Neutrophil (primary cell): Measurements from ENCODE around the gene SOD1.

ENCODE experiments used
- H3K27ac ChIP-seq: fragments of 200-600 bp; sonication (generic); 2 replicates; pipeline ENCODE4 v1.5.1; 2016; ENCODE audit warnings: mild to moderate bottlenecking, moderate library complexity
- H3K27me3 ChIP-seq: fragments of 200-600 bp; sonication (generic); 2 replicates; pipeline ENCODE4 v1.6.0; 2016; ENCODE audit warnings: mild to moderate bottlenecking
- H3K36me3 ChIP-seq: fragments of 200-600 bp; sonication (generic); 2 replicates; pipeline ENCODE4 v1.5.1; 2017
- H3K4me1 ChIP-seq, 2 experiments: fragments of 200-600 bp in 1 of 2; sonication (generic) in 1 of 2; 1 replicate in 1 of 2; 2 replicates in 1 of 2; pipeline versions ENCODE4 v1.5.1 to v1.6.1; 2013 to 2016; ENCODE audit warnings: low read depth in 1 of 2, low read length in 1 of 2, mild to moderate bottlenecking in 1 of 2, moderate library complexity in 1 of 2; ENCODE audit not compliant: control insufficient read depth in 1 of 2, insufficient read depth in 1 of 2
- H3K4me3 ChIP-seq, 2 experiments: fragments of 200-600 bp in 1 of 2; sonication (generic) in 1 of 2; 1 replicate in 1 of 2; 2 replicates in 1 of 2; pipeline ENCODE4 v1.5.1; 2013 to 2016; ENCODE audit warnings: low read depth in 1 of 2, low read length in 1 of 2, mild to moderate bottlenecking in 1 of 2, moderate library complexity in 1 of 2
- H3K9me3 ChIP-seq: fragments of 200-600 bp; sonication (generic); 2 replicates; pipeline ENCODE4 v1.5.1; 2016
- TF ChIP-seq, protein P1 (sequence below): fragments of 200-600 bp; sonication (generic); IDR thresholded peaks from 2 replicates; pipeline ENCODE4 v1.5.1; 2016; ENCODE audit warnings: antibody characterized with exemption

The SOD1 gene

DNA sequence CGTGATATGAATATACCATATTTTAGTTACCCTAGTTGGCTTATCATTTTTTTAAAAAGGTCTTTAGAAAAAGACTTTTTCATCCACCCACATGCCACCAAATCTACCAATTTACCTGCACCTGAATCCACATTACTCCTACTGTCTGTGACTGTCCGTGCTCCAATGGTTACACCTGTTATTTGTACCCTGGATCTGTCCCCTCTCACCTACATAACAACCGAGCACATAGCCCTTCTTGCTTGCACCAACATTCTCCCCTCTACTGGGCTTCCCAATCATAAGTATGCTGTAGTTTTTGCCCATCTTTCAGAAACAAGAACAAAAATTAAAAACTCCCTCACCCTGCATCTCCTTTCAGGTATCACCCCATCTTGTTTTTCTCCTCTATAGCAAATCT is 17.6 kb downstream of the SOD1 start:
- Histone ChIP-seq H3K4me1 (peaks cover 0 to 5% of the 10 kb centered on the region in 2 experiments), H3K27me3 (no peaks in the 10 kb centered on the region), H3K36me3 (peaks cover 16% of the 10 kb centered on the region), H3K27ac (no peak overlapping the region), H3K9me3 (no peaks in the 10 kb centered on the region), H3K4me3 (no peak overlapping the region)
- TF ChIP-seq, protein P1, sequence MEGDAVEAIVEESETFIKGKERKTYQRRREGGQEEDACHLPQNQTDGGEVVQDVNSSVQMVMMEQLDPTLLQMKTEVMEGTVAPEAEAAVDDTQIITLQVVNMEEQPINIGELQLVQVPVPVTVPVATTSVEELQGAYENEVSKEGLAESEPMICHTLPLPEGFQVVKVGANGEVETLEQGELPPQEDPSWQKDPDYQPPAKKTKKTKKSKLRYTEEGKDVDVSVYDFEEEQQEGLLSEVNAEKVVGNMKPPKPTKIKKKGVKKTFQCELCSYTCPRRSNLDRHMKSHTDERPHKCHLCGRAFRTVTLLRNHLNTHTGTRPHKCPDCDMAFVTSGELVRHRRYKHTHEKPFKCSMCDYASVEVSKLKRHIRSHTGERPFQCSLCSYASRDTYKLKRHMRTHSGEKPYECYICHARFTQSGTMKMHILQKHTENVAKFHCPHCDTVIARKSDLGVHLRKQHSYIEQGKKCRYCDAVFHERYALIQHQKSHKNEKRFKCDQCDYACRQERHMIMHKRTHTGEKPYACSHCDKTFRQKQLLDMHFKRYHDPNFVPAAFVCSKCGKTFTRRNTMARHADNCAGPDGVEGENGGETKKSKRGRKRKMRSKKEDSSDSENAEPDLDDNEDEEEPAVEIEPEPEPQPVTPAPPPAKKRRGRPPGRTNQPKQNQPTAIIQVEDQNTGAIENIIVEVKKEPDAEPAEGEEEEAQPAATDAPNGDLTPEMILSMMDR = no peak

DNA sequence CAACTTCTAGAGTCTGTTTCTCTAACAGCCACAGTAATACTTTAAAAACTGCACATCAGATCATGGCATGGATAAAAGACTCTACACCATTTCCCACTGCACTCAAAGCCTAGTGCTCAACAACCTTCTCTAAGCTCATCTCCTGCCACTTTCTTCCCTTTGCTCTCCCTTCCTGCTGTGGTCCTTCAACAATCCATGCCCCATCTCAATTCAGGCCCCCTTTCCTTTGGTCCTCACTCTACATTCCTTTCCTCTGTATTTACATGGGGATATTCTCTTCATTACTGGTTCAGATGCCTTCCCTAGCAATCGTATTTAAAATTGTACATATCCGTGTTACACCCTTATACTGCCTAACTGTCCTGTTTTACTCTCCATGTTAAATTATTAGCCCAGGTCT is 19.0 kb downstream of the SOD1 start:
- Histone ChIP-seq H3K27ac (no peak overlapping the region), H3K36me3 (peaks cover 30% of the 10 kb centered on the region), H3K4me3 (no peak overlapping the region), H3K27me3 (no peaks in the 10 kb centered on the region), H3K9me3 (no peaks in the 10 kb centered on the region), H3K4me1 (peaks cover 0 to 2% of the 10 kb centered on the region in 2 experiments)
- TF ChIP-seq, protein P1 = no peak

DNA sequence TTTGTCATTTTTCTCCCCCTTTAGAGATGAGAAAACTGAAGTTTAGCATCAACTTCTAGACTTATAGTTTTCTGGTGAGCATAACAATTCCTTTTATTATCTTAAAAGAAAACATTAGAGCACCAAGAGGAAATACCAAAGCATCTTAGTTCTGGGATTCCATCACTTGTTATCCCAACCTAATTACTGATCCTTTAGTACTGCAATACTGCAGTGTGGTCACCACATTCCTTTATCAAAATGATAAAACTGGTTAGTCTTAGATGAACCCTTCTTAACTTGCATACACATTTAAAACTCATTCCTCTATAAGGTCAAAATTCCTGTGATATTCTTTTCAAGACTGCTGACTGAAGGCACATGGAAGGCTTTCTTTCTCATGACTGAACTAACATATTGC is 23.1 kb downstream of the SOD1 start:
- H3K9me3 ChIP-seq = no peaks in the 10 kb centered on the region
- H3K36me3 ChIP-seq = peaks cover 70% of the 10 kb centered on the region
- no peaks in the 10 kb centered on the region for H3K4me1 ChIP-seq
- no peak overlapping the region for H3K27ac ChIP-seq
- no peaks in the 10 kb centered on the region for H3K27me3 ChIP-seq
- TF ChIP-seq, protein P1 = no peak
- H3K4me3 ChIP-seq = no peak overlapping the region

DNA sequence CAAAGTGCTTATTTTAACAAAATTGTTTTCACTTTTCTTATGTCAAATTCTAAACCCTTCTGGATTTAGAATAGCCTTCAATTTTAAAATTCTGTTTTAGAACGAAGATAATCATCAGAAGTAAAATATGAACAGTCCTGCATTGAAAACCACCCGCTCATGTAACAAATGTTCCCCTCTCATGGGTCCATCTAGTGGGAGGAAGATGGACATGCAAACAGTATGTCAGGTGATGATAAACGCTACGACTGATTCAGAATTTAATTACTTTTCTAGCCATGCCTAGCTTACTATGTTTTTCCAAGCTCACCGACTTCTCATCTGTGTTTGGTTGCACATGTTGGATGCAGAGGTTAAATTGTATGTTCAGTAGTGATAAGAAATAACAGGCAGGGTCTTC is 23.5 kb downstream of the SOD1 start:
- no peaks in the 10 kb centered on the region for H3K27me3 ChIP-seq
- H3K27ac ChIP-seq = no peak overlapping the region
- H3K9me3 ChIP-seq = no peaks in the 10 kb centered on the region
- no peaks in the 10 kb centered on the region for H3K4me1 ChIP-seq
- TF ChIP-seq, protein P1 = no peak
- peaks cover 74% of the 10 kb centered on the region for H3K36me3 ChIP-seq
- no peak overlapping the region for H3K4me3 ChIP-seq

DNA sequence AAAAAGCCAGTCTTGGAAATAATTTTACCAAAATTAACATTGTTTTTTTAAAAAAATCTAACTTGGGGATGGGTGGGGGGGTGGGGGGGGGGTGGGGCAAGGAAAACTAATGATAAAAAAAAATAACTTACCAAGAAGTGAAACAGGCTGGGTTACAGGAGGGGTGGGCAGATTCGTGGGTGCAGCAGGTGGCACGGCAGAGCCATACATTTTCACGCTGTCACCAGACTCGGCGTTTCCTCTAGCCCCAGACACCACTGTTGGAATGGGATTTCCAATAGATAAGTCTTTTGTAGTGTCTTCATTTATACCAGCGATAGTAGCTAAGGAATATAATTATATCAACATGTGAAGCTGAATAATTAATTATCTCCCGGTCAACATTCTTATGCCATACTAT is 25.4 kb downstream of the SOD1 start:
- Histone ChIP-seq H3K36me3 (peaks cover 88% of the 10 kb centered on the region), H3K9me3 (no peaks in the 10 kb centered on the region), H3K27ac (no peak overlapping the region), H3K27me3 (no peaks in the 10 kb centered on the region), H3K4me1 (no peaks in the 10 kb centered on the region), H3K4me3 (no peak overlapping the region)
- TF ChIP-seq, protein P1 = no peak
